ENCODE data around the gene SYNM.

DNA sequence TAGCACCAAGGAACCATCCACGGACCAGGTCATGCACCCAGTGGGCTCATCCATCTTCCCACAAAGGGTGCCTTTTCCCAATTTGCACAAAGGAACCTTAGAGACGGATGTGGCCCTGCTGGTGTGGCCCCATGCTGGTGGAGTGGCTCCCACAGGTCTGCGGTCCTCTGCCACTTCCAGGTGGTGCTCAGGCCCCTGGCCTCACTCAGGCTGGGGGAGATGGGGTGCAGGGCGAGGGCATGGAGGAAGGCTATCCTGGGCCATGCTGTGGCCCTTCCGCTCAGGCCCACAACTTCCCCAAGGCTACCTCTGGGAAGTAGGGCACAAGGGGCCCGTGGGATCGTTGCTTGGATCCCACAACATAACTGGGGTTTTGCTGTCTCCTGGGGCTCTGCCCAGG is 5.2 kb upstream of the SYNM start:
- TF ChIP-seq POLR2AphosphoS5 (IDR thresholded peaks at IDR 0.05) (no peak), POLR2A (IDR thresholded peaks at IDR 0.05) (no peak), EP300 (IDR thresholded peaks at IDR 0.05) (no peak)
- TF ChIP-seq, protein P1, sequence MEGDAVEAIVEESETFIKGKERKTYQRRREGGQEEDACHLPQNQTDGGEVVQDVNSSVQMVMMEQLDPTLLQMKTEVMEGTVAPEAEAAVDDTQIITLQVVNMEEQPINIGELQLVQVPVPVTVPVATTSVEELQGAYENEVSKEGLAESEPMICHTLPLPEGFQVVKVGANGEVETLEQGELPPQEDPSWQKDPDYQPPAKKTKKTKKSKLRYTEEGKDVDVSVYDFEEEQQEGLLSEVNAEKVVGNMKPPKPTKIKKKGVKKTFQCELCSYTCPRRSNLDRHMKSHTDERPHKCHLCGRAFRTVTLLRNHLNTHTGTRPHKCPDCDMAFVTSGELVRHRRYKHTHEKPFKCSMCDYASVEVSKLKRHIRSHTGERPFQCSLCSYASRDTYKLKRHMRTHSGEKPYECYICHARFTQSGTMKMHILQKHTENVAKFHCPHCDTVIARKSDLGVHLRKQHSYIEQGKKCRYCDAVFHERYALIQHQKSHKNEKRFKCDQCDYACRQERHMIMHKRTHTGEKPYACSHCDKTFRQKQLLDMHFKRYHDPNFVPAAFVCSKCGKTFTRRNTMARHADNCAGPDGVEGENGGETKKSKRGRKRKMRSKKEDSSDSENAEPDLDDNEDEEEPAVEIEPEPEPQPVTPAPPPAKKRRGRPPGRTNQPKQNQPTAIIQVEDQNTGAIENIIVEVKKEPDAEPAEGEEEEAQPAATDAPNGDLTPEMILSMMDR (IDR thresholded peaks at IDR 0.05), result no peak
